Liver (tissue), 9 donors: ENCODE data around the gene TMIGD3. TPM values are rescaled to one million over a fixed set of nuclear protein-coding genes. Genes with fewer than 3 reads are reported as not detected.
A peak's percentile ranks its signal among the peaks of the same experiment; 100 is the strongest.

Experiments
- DNase-seq: peaks from one replicate; pipeline ENCODE4 v3.0.0-alpha.2; 2017; ENCODE audit warnings: low spot score
- H3K27ac ChIP-seq, 2 donors: one replicate each; pipeline ENCODE4 v1.7.0; 2013; ENCODE audit warnings: inconsistent platforms in 2 of 2, low read length in 2 of 2, control low read depth in 1 of 2, low read depth in 1 of 2, mild to moderate bottlenecking in 1 of 2
- H3K27me3 ChIP-seq, 4 donors: one replicate each; pipeline versions ENCODE4 v1.6.1 to v1.7.0; 2013; ENCODE audit warnings: low read length in 3 of 4, inconsistent platforms in 1 of 4, mild to moderate bottlenecking in 1 of 4, moderate library complexity in 1 of 4; ENCODE audit not compliant: control insufficient read depth in 4 of 4, insufficient read depth in 4 of 4
- H3K36me3 ChIP-seq, 4 donors: one replicate each; pipeline versions ENCODE4 v1.6.1 to v1.7.0; 2013; ENCODE audit warnings: low read length in 3 of 4, mild to moderate bottlenecking in 3 of 4, low read depth in 1 of 4, moderate library complexity in 1 of 4; ENCODE audit not compliant: control insufficient read depth in 4 of 4, insufficient read depth in 3 of 4
- H3K4me1 ChIP-seq, 4 donors: one replicate each; pipeline versions ENCODE4 v1.6.1 to v1.7.0; 2013; ENCODE audit warnings: low read length in 3 of 4, mild to moderate bottlenecking in 3 of 4, moderate library complexity in 1 of 4; ENCODE audit not compliant: control insufficient read depth in 4 of 4, insufficient read depth in 4 of 4
- H3K4me3 ChIP-seq, 3 donors: one replicate each; pipeline versions ENCODE4 v1.6.1 to v1.7.0; 2013; ENCODE audit warnings: low read length in 3 of 3, control low read depth in 1 of 3, low read depth in 1 of 3, mild to moderate bottlenecking in 1 of 3
- H3K9ac ChIP-seq, 2 donors: one replicate each; pipeline ENCODE4 v1.7.0; 2013; ENCODE audit warnings: low read length in 2 of 2, mild to moderate bottlenecking in 2 of 2, moderate library complexity in 2 of 2, control low read depth in 1 of 2, low read depth in 1 of 2
- H3K9me3 ChIP-seq, 4 donors: one replicate each; pipeline versions ENCODE4 v1.6.1 to v1.7.0; 2013; ENCODE audit warnings: low read length in 3 of 4; ENCODE audit not compliant: control insufficient read depth in 4 of 4
- ATF3 ChIP-seq: IDR thresholded peaks from 2 replicates; pipeline ENCODE4 v1.6.1; 2016; ENCODE audit warnings: antibody characterized with exemption
- CTCF ChIP-seq: fragments of 150-350 bp; IDR thresholded peaks from 2 replicates; pipeline ENCODE4 v1.5.1; 2017; ENCODE audit warnings: improper control_type of control experiment, low read depth, low read length; ENCODE audit not compliant: missing input control
- EGR1 ChIP-seq, 2 donors: IDR thresholded peaks; 2 replicates each; pipeline ENCODE4 v1.6.1; 2016 to 2018; ENCODE audit warnings: antibody characterized with exemption in 2 of 2, low read depth in 2 of 2
- FOXA2 ChIP-seq: IDR thresholded peaks from 2 replicates; pipeline ENCODE4 v1.6.1; 2016; ENCODE audit warnings: antibody characterized with exemption
- GABPA ChIP-seq, 2 donors: IDR thresholded peaks in 1 of 2; conservative IDR thresholded peaks in 1 of 2; 2 replicates each; pipeline ENCODE4 v1.6.1; 2016; ENCODE audit warnings: antibody characterized with exemption in 2 of 2, mild to moderate bottlenecking in 1 of 2, moderate library complexity in 1 of 2
- HNF4A ChIP-seq, 2 donors: conservative IDR thresholded peaks; 2 replicates each; pipeline ENCODE4 v1.6.1; 2016; ENCODE audit warnings: antibody characterized with exemption in 2 of 2, mild to moderate bottlenecking in 2 of 2
- HNF4G ChIP-seq: IDR thresholded peaks from 2 replicates; pipeline ENCODE4 v1.6.1; 2016; ENCODE audit warnings: antibody characterized with exemption
- JUND ChIP-seq, 2 donors: IDR thresholded peaks; 2 replicates each; pipeline ENCODE4 v1.6.1; 2016; ENCODE audit warnings: antibody characterized with exemption in 2 of 2
- MAX ChIP-seq: IDR thresholded peaks from 2 replicates; pipeline ENCODE4 v1.6.1; 2016; ENCODE audit warnings: antibody characterized with exemption
- NR2F2 ChIP-seq: IDR thresholded peaks from 2 replicates; pipeline ENCODE4 v1.6.1; 2016; ENCODE audit warnings: antibody characterized with exemption
- RAD21 ChIP-seq, 2 donors: IDR thresholded peaks; 2 replicates each; pipeline ENCODE4 v1.6.1; 2016; ENCODE audit warnings: antibody characterized with exemption in 2 of 2, mild to moderate bottlenecking in 2 of 2
- REST ChIP-seq: IDR thresholded peaks from 2 replicates; pipeline ENCODE4 v1.6.1; 2016; ENCODE audit warnings: antibody characterized with exemption, mild to moderate bottlenecking
- RXRA ChIP-seq, 2 donors: IDR thresholded peaks; 2 replicates each; pipeline ENCODE4 v1.6.1; 2017 to 2018; ENCODE audit warnings: antibody characterized with exemption in 2 of 2, mild to moderate bottlenecking in 1 of 2
- SP1 ChIP-seq: IDR thresholded peaks from 2 replicates; pipeline ENCODE4 v1.6.1; 2018; ENCODE audit warnings: antibody characterized with exemption, mild to moderate bottlenecking
- TAF1 ChIP-seq: conservative IDR thresholded peaks from 2 replicates; pipeline ENCODE4 v1.6.1; 2016; ENCODE audit warnings: antibody characterized with exemption, mild to moderate bottlenecking
- YY1 ChIP-seq: IDR thresholded peaks from 2 replicates; pipeline ENCODE4 v1.6.1; 2016; ENCODE audit warnings: antibody characterized with exemption, mild to moderate bottlenecking
- ZBTB33 ChIP-seq: IDR thresholded peaks from 2 replicates; pipeline ENCODE4 v1.6.1; 2016; ENCODE audit warnings: antibody characterized with exemption
- WGBS: extraction: QIAGEN DNeasy Blood & Tissue Kit; methylation state at CpG from one replicate; pipeline ENCODE4 v1.1.7; 2013; 5-methylcytosine and 5-hydroxymethylcytosine counted together
- polyA plus RNA-seq, 2 donors: library from polyadenylated mRNA; stranded (reverse) in 1 of 2; unstranded in 1 of 2; fragments of 200-250 nt in 1 of 2; fragments of >200 nt in 1 of 2; fragmentation: Nextera tagmentation in 1 of 2; extraction: Ambion mirVana in 1 of 2; gene quantifications; one replicate each; pipeline versions ENCODE4 v1.2.1 to v1.2.3, GENCODE V29; 2013 to 2015
- total RNA-seq, 2 donors: library from RNA; depleted of rRNA; stranded (reverse); fragments of >200 nt; gene quantifications; one replicate each; pipeline ENCODE4 v1.2.3, GENCODE V29; 2014
- donor health status: healthy.
- donor health status: healthy.
- donor health status: healthy.
- donor health status: healthy.
- donor health status: healthy.

TMIGD3 gene
- total and polyA plus RNA-seq, 4 donors, result 2.6 to 5.9 (median 4.6) TPM

- TF ChIP-seq JUND (IDR thresholded peaks at IDR 0.05) (no peak), TAF1 (no peak), HNF4G (no peak), ZBTB33 (no peak), RXRA (IDR thresholded peaks at IDR 0.05) (no peak), HNF4A (conservative IDR thresholded peaks at IDR 0.05) (no peak), RAD21 (IDR thresholded peaks at IDR 0.05) (no peak)
- peaks cover 2 to 13% (median 11%) of the 10 kb centered on the region in 4 donors for H3K4me1 ChIP-seq
- no peaks in the 10 kb centered on the region for H3K36me3 ChIP-seq
- H3K27ac ChIP-seq, result no peak overlapping the region
- no peak overlapping the region for H3K4me3 ChIP-seq
- no peak overlapping the region for H3K9ac ChIP-seq
- H3K9me3 ChIP-seq, result no peaks in the 10 kb centered on the region
- WGBS, result 91% methylated on average over 3 of the region's 3 CpGs
- no peak for DNase-seq
- H3K27me3 ChIP-seq, result no peaks in the 10 kb centered on the region
These were observed 37.5 kb upstream of the TMIGD3 start for GRCh38 chr1:111540928-111541327.

GRCh38 chr1:111538343-111539025 lies 35.1 kb upstream of the TMIGD3 start:
- TF ChIP-seq RXRA (IDR thresholded peaks at IDR 0.05) (peak; percentile 73 to 82), EGR1 (IDR thresholded peaks at IDR 0.05; ENCODE audit: low read depth in 2 of 2) (peak in 1 of 2 donors; percentile 58), MAX (peak; percentile 44), GABPA (IDR thresholded peaks at IDR 0.05 in 1 of 2, conservative IDR thresholded peaks at IDR 0.05 in 1 of 2) (peak in 1 of 2 donors; percentile 35), NR2F2 (peak; percentile 18), YY1 (peak; percentile 24), SP1 (peak; percentile 58), TAF1 (no peak), ATF3 (peak; percentile 39), JUND (IDR thresholded peaks at IDR 0.05) (peak; percentile 45 to 68), CTCF (no peak), HNF4A (conservative IDR thresholded peaks at IDR 0.05) (peak; percentile 95 to 96), ZBTB33 (peak; percentile 54), RAD21 (IDR thresholded peaks at IDR 0.05) (peak; percentile 23 to 34), FOXA2 (no peak), HNF4G (peak; percentile 75), REST (no peak)
- Histone ChIP-seq H3K36me3 (no peaks in the 10 kb centered on the region), H3K4me1 (peaks cover 5 to 31% (median 21%) of the 10 kb centered on the region in 4 donors), H3K9ac (no peak overlapping the region), H3K27me3 (no peaks in the 10 kb centered on the region), H3K27ac (no peak overlapping the region), H3K9me3 (no peaks in the 10 kb centered on the region), H3K4me3 (no peak overlapping the region)
- WGBS, result 62% methylated on average over 6 of the region's 6 CpGs
- peak; percentile 41 for DNase-seq
